NCI-H1048 (cell line): ENCODE results near the gene HERPUD1.
"Not testable (repeated sequence)": the region's sequence is repeated elsewhere in the genome, so short reads cannot be mapped to it uniquely, and the experiment has no call there.

Source experiments
- DNase-seq: peaks from one replicate; lab custom pipeline; 2025; lab: John Stamatoyannopoulos, UW

HERPUD1 gene

GRCh38 chr16:56980792-56981724 lies 49.1 kb downstream of the HERPUD1 start:
- no peak for DNase-seq

GRCh38 chr16:56981729-56982271 lies 49.9 kb downstream of the HERPUD1 start:
- no peak for DNase-seq

- DNase-seq = no peak
Observed at GRCh38 chr16:56982695-56983094, 50.8 kb downstream of the HERPUD1 start.

- DNase-seq = no peak
Observed at GRCh38 chr16:56983211-56983751, 51.3 kb downstream of the HERPUD1 start.

GRCh38 chr16:56984639-56985038 lies 52.7 kb downstream of the HERPUD1 start:
- no peak for DNase-seq

- DNase-seq = no peak
Observed at GRCh38 chr16:56985288-56985961, 53.5 kb downstream of the HERPUD1 start.

- DNase-seq = no peak
Observed at GRCh38 chr16:56985962-56986360, 54.0 kb downstream of the HERPUD1 start.

GRCh38 chr16:56986361-56986760 lies 54.4 kb downstream of the HERPUD1 start:
- DNase-seq = no peak

GRCh38 chr16:56986908-56987307 lies 55.0 kb downstream of the HERPUD1 start:
- not testable (repeated sequence) for DNase-seq

GRCh38 chr16:56987692-56988091 lies 55.8 kb downstream of the HERPUD1 start:
- no peak for DNase-seq

- no peak for DNase-seq
Observed at GRCh38 chr16:56988161-56988947, 56.4 kb downstream of the HERPUD1 start.

- DNase-seq = peak; percentile 4
Observed at GRCh38 chr16:56988948-56989945, 57.3 kb downstream of the HERPUD1 start, which contains the start of gene NLRC5. NLRC5 (plus strand) TSS chr16:56989557; CDS start chr16:57020713, 31,156 bp downstream.

GRCh38 chr16:56989988-56990387 lies 58.0 kb downstream of the HERPUD1 start:
- no peak for DNase-seq

GRCh38 chr16:56990407-56991286 lies 58.7 kb downstream of the HERPUD1 start:
- DNase-seq = no peak

GRCh38 chr16:56992431-56992830 lies 60.5 kb downstream of the HERPUD1 start:
- DNase-seq = not testable (repeated sequence)

GRCh38 chr16:56993204-56993603 lies 61.3 kb downstream of the HERPUD1 start:
- no peak for DNase-seq

GRCh38 chr16:56994311-56994710 lies 62.4 kb downstream of the HERPUD1 start:
- DNase-seq = no peak
